Hematopoietic multipotent progenitor cell treated with erythropoietin and hydrocortisone succinate and interleukin-3 and kit ligand, for 15 days (in vitro differentiated cells): ENCODE measurements around the gene PLCD1.
"Not testable (repeated sequence)": the region's sequence is repeated elsewhere in the genome, so short reads cannot be mapped to it uniquely, and the experiment has no call there.

Experiments
- DNase-seq: peaks from one replicate; pipeline ENCODE4 v3.0.0-alpha.2; 2015; ENCODE audit warnings: low spot score

The PLCD1 gene

GRCh38 chr3:38036906-38037305 is 7.5 kb upstream of the PLCD1 start:
- DNase-seq, result no peak

GRCh38 chr3:38036286-38036685 is 6.8 kb upstream of the PLCD1 start:
- no peak for DNase-seq

GRCh38 chr3:38034335-38034734 is 4.9 kb upstream of the PLCD1 start:
- DNase-seq, result not testable (repeated sequence)

GRCh38 chr3:38033586-38033985 is 4.1 kb upstream of the PLCD1 start:
- DNase-seq, result not testable (repeated sequence)

- no peak for DNase-seq
Observed at GRCh38 chr3:38032328-38032865, 3.0 kb upstream of the PLCD1 start.

- DNase-seq, result no peak
Observed at GRCh38 chr3:38031022-38031994, 1.9 kb upstream of the PLCD1 start.

GRCh38 chr3:38030126-38031021 is 932 bp upstream of the PLCD1 start:
- DNase-seq, result no peak

GRCh38 chr3:38028621-38029361 is 651 bp downstream of the PLCD1 start:
- DNase-seq, result no peak

GRCh38 chr3:38027466-38028465 is 1.7 kb downstream of the PLCD1 start:
- DNase-seq, result no peak

- DNase-seq, result no peak
Observed at GRCh38 chr3:38026856-38027255, 2.6 kb downstream of the PLCD1 start.

- DNase-seq, result no peak
Observed at GRCh38 chr3:38022896-38023709, 6.3 kb downstream of the PLCD1 start.

- no peak for DNase-seq
Observed at GRCh38 chr3:38022301-38022700, 7.1 kb downstream of the PLCD1 start.

GRCh38 chr3:38021196-38021595 is 8.2 kb downstream of the PLCD1 start:
- no peak for DNase-seq

GRCh38 chr3:38020342-38020726 is 9.1 kb downstream of the PLCD1 start:
- no peak for DNase-seq

- no peak for DNase-seq
Observed at GRCh38 chr3:38019658-38020341, 9.6 kb downstream of the PLCD1 start.

GRCh38 chr3:38018296-38019266 is 10.9 kb downstream of the PLCD1 start:
- DNase-seq, result no peak

GRCh38 chr3:38017445-38018295 is 11.8 kb downstream of the PLCD1 start:
- DNase-seq, result no peak
